ENCODE results near the gene TDRD7.

The TDRD7 gene

DNA sequence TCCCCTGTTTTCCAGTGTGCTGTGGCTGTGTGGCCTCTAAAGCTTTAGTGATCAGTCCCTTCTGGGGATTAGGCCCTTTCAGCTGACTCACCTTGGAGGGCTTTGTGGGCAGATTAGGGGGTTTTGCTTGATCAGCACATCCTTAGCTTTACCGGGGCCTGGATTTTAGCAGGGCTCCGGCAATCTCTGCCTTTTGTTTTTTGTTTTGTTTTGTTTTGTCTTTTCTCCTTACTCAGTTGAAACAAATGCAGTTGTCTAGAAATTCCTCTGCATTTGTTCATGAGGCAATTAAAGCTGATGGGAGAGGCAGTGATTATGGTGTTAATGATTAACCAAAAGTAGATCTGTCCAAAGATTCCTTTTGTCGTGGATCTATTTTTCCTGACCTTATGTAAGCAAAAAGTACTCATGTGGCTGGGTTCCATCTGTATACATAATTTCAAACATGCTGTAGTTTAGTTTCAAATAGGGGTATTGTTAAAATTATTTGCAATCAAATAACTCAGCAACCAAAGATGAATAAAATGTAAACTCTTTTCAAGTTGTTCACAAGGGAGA is 5.2 kb upstream of the TDRD7 start:
- H3K4me1 ChIP-seq (ENCODE audit: control insufficient read depth, insufficient read depth, low read length, unreplicated experiment), result no peaks in the 10 kb centered on the region
- no peak overlapping the region for H2AFZ ChIP-seq (ENCODE audit: low read length, unreplicated experiment)
- H3K27me3 ChIP-seq (ENCODE audit: insufficient read depth, low read length), result peaks cover 75% of the 10 kb centered on the region
- no peaks in the 10 kb centered on the region for H3K79me2 ChIP-seq (ENCODE audit: control insufficient read depth, insufficient read depth, low read length, unreplicated experiment)
- H3K4me3 ChIP-seq (ENCODE audit: low read depth, low read length), result no peak overlapping the region
- H3K36me3 ChIP-seq (ENCODE audit: insufficient read depth, low read length), result no peaks in the 10 kb centered on the region
- no peak overlapping the region for H3K27ac ChIP-seq (ENCODE audit: low read depth, low read length)

DNA sequence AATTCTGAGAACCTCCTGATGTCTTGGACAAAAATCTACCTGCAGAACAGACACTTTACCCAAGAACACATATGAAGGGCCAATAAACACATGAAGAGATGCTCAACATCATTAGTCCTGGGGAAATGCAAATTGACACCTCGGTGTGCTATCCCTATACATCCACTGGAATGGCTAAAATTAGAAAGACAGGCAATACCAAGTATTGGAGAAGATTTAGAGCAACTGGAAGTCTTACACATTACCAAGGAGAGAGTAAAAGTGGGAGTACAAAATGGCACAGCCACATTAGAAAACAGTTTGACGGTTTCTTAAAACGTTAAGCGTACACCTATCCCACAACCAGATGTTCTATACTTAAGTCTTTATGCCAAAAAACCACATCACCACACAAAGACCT is 3.3 kb upstream of the TDRD7 start:
- H3K27ac ChIP-seq (ENCODE audit: low read depth, low read length), result no peak overlapping the region
- no peak overlapping the region for H2AFZ ChIP-seq (ENCODE audit: low read length, unreplicated experiment)
- no peaks in the 10 kb centered on the region for H3K36me3 ChIP-seq (ENCODE audit: insufficient read depth, low read length)
- H3K4me3 ChIP-seq (ENCODE audit: low read depth, low read length), result no peak overlapping the region
- peaks cover 11% of the 10 kb centered on the region for H3K79me2 ChIP-seq (ENCODE audit: control insufficient read depth, insufficient read depth, low read length, unreplicated experiment)
- H3K27me3 ChIP-seq (ENCODE audit: insufficient read depth, low read length), result peaks cover 69% of the 10 kb centered on the region
- H3K4me1 ChIP-seq (ENCODE audit: control insufficient read depth, insufficient read depth, low read length, unreplicated experiment), result no peaks in the 10 kb centered on the region

DNA sequence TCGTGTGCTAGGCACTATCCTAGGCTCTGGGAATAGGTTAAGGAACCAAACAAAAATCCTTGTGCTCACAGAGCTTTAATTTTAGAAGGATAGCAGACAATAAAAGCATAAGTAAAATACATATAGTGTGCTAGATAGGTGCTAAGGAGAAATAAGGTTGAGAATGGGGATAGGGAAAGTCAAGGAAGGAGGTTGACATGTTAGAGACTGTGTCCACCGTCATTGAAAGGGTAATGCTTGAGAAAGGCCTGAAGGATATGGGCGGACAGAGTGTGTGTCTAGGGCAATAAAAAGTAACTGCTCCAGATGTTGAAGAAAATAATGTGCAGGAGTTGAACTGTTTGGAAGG is 482 bp upstream of the TDRD7 start:
- Histone ChIP-seq H3K36me3 (ENCODE audit: insufficient read depth, low read length) (no peaks in the 10 kb centered on the region), H3K4me1 (ENCODE audit: control insufficient read depth, insufficient read depth, low read length, unreplicated experiment) (peaks cover 5% of the 10 kb centered on the region), H3K79me2 (ENCODE audit: control insufficient read depth, insufficient read depth, low read length, unreplicated experiment) (peaks cover 35% of the 10 kb centered on the region), H2AFZ (ENCODE audit: low read length, unreplicated experiment) (peak overlapping the region; percentile 1), H3K27ac (ENCODE audit: low read depth, low read length) (no peak overlapping the region), H3K4me3 (ENCODE audit: low read depth, low read length) (peak overlapping the region; percentile 97), H3K27me3 (ENCODE audit: insufficient read depth, low read length) (peaks cover 42% of the 10 kb centered on the region)

DNA sequence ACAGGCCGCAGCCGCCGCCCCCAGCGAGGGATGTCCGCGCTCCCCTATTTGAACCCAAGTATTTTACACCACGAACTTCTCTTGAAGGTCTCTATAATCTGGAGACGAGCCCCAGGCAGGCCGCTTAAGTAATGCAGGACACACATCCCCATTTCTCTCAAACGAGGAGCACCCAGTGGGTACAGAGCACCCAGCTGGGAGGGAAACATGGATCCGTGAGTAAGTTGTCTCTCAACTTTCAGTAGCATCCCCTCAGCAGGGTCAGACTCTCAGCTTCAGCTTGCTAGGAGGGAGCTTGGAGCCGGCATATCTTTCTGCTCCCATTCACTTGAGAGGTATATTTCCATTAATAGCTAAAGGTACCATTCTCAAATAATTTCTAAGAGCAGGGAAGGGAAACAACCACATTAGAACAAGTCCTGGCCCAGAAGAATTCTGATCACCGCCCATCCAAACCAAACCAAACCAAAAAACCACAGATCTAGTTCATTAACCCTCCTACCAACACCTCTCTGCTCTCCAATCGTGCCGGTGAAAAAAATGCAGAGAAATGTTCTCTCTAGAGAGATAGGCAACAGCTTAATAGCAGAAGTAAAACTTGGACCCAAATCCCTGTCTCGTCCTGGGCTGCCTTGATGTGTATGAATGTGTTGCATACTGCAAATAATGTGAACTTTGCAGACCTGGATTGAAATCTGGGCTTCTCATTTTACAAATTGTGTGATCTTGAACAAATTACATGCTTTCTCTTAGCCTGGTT is 910 bp downstream of the TDRD7 start:
- Histone ChIP-seq H3K27me3 (ENCODE audit: insufficient read depth, low read length) (peaks cover 28% of the 10 kb centered on the region), H3K4me3 (ENCODE audit: low read depth, low read length) (peak overlapping the region; percentile 97), H3K27ac (ENCODE audit: low read depth, low read length) (no peak overlapping the region), H2AFZ (ENCODE audit: low read length, unreplicated experiment) (peak overlapping the region; percentile 92), H3K79me2 (ENCODE audit: control insufficient read depth, insufficient read depth, low read length, unreplicated experiment) (peaks cover 42% of the 10 kb centered on the region), H3K4me1 (ENCODE audit: control insufficient read depth, insufficient read depth, low read length, unreplicated experiment) (peaks cover 5% of the 10 kb centered on the region), H3K36me3 (ENCODE audit: insufficient read depth, low read length) (no peaks in the 10 kb centered on the region)

DNA sequence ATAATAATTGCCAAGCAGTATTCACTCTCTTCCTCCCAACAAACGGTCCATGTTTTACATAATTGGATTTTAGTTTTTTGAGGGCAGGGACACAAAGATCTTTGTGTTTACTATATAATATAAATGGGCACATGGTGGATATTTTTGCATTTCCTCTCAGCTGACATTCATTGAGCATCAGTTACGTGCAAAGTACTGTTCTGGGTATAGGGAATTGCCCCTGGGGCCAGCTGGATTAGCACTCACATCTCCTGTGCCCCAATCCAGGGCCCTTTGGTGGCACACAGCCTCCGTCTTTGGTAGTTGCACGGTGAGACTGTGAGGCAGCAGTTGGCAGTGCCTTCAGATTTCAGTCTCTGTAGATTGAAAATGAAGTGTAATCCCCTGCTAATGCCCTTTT is 1.6 kb downstream of the TDRD7 start:
- H3K36me3 ChIP-seq (ENCODE audit: insufficient read depth, low read length), result no peaks in the 10 kb centered on the region
- peak overlapping the region; percentile 97 for H3K4me3 ChIP-seq (ENCODE audit: low read depth, low read length)
- H3K79me2 ChIP-seq (ENCODE audit: control insufficient read depth, insufficient read depth, low read length, unreplicated experiment), result peaks cover 48% of the 10 kb centered on the region
- H3K27me3 ChIP-seq (ENCODE audit: insufficient read depth, low read length), result peaks cover 21% of the 10 kb centered on the region
- no peak overlapping the region for H2AFZ ChIP-seq (ENCODE audit: low read length, unreplicated experiment)
- H3K4me1 ChIP-seq (ENCODE audit: control insufficient read depth, insufficient read depth, low read length, unreplicated experiment), result peaks cover 5% of the 10 kb centered on the region
- no peak overlapping the region for H3K27ac ChIP-seq (ENCODE audit: low read depth, low read length)

DNA sequence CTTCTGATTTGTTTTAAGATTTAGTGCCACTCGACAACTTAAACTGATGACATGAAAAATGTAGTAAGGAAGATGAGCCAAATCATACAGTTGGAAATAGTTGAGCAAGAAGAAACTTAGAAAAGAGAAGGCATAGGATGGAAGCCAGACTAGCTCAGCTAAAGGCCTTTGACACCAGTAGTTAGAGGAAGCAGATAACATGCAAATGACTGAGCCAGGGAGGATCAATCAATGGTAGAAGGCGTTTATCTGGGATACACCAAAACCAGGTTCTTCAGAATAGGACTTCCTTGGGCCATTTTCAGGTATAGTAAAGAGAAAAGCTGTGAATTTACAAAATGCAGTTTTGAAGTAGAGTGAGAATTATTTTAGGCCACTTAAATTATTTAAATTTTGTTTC is 3.2 kb downstream of the TDRD7 start:
- H2AFZ ChIP-seq (ENCODE audit: low read length, unreplicated experiment), result no peak overlapping the region
- H3K4me3 ChIP-seq (ENCODE audit: low read depth, low read length), result no peak overlapping the region
- H3K27ac ChIP-seq (ENCODE audit: low read depth, low read length), result no peak overlapping the region
- no peaks in the 10 kb centered on the region for H3K36me3 ChIP-seq (ENCODE audit: insufficient read depth, low read length)
- H3K27me3 ChIP-seq (ENCODE audit: insufficient read depth, low read length), result peaks cover 5% of the 10 kb centered on the region
- peaks cover 21% of the 10 kb centered on the region for H3K4me1 ChIP-seq (ENCODE audit: control insufficient read depth, insufficient read depth, low read length, unreplicated experiment)
- H3K79me2 ChIP-seq (ENCODE audit: control insufficient read depth, insufficient read depth, low read length, unreplicated experiment), result peaks cover 55% of the 10 kb centered on the region

DNA sequence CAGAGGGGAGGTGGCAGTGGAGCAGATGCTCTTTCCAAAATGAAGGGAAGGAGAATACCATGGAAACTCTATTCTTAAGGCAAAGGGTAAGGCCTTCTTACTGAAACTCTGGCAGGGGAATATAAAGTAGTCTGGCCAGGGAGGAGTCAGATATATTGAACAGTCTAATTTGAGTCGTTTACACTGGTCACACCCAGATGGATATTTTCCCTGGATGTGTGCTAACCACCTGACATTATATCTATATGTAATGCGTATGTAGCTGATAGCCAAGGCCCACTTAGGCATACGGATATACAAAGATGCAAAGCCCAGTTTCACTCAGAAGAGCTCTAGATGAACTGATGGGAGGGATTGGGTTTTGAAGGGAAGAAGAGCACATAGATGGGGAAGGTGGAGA is 7.0 kb downstream of the TDRD7 start:
- Histone ChIP-seq H3K36me3 (ENCODE audit: insufficient read depth, low read length) (0 out of 2 replicates have a peak, but pooled peaks cover 4% of the 10 kb centered on the region), H3K4me3 (ENCODE audit: low read depth, low read length) (no peak overlapping the region), H3K4me1 (ENCODE audit: control insufficient read depth, insufficient read depth, low read length, unreplicated experiment) (peaks cover 21% of the 10 kb centered on the region), H3K79me2 (ENCODE audit: control insufficient read depth, insufficient read depth, low read length, unreplicated experiment) (peaks cover 68% of the 10 kb centered on the region), H3K27me3 (ENCODE audit: insufficient read depth, low read length) (no peaks in the 10 kb centered on the region), H3K27ac (ENCODE audit: low read depth, low read length) (no peak overlapping the region), H2AFZ (ENCODE audit: low read length, unreplicated experiment) (no peak overlapping the region)

DNA sequence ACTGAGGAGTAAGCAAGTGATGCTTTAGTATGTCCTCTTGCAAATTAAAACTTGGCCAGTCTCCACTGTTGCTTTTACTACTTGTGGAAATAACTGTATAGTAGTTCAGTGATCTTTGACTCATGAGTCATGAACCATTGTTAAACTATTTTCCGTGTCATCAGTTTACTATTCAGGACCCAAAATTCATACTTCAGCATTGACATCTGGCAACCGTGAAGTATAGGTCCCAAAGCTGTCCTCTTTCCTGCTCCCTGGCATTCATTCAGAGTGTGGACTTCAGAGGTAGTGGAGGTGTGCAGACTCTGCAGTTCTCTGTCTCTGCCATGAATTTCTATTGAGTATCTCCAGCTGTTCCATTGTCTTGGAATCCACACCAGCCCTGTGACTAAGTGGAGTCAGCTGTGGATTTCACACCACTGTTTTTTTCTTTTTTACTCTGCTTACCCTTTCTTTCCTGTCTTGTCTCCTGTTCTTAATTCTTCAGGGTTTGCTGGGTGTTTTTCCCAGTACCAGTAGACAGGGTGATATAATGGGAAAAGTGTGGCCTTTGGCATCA is 7.5 kb downstream of the TDRD7 start:
- Histone ChIP-seq H3K4me1 (ENCODE audit: control insufficient read depth, insufficient read depth, low read length, unreplicated experiment) (peaks cover 16% of the 10 kb centered on the region), H2AFZ (ENCODE audit: low read length, unreplicated experiment) (no peak overlapping the region), H3K79me2 (ENCODE audit: control insufficient read depth, insufficient read depth, low read length, unreplicated experiment) (peaks cover 68% of the 10 kb centered on the region), H3K36me3 (ENCODE audit: insufficient read depth, low read length) (0 out of 2 replicates have a peak, but pooled peaks cover 4% of the 10 kb centered on the region), H3K27me3 (ENCODE audit: insufficient read depth, low read length) (no peaks in the 10 kb centered on the region), H3K4me3 (ENCODE audit: low read depth, low read length) (no peak overlapping the region), H3K27ac (ENCODE audit: low read depth, low read length) (peak overlapping the region; percentile 19; the same call in 1 of the 2 replicates)

DNA sequence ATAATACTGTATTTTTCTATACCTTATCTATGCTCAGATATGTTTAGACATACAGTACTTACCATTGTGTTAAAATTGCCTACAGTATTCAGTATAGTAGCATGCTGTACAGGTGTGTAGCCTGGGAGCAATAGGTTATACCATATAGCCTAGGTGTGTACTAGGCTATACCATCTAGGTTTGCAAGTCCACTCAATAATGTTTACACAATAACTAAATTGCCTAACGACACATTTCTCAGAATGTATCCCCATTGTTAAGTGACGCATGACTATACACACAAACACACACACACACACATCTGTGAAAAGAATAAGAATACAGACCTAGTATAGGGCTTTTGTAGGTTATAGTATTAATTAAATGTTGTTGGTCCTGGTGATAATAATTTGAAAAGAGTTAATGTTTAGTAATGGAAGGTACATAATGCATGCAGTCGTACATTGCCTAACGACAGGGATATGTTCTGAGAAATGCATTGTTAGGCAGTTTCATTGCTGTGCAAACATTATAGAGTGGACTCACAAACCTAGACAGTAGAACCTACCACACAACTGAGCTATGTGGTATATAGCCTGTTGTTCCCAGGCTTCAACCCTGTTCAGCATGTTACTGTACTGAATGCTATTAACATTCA is 13.6 kb downstream of the TDRD7 start:
- no peak overlapping the region for H3K27ac ChIP-seq (ENCODE audit: low read depth, low read length)
- peaks cover 47% of the 10 kb centered on the region for H3K79me2 ChIP-seq (ENCODE audit: control insufficient read depth, insufficient read depth, low read length, unreplicated experiment)
- H2AFZ ChIP-seq (ENCODE audit: low read length, unreplicated experiment), result no peak overlapping the region
- H3K4me3 ChIP-seq (ENCODE audit: low read depth, low read length), result no peak overlapping the region
- no peaks in the 10 kb centered on the region for H3K27me3 ChIP-seq (ENCODE audit: insufficient read depth, low read length)
- peaks cover 9% of the 10 kb centered on the region for H3K36me3 ChIP-seq (ENCODE audit: insufficient read depth, low read length)
- no peaks in the 10 kb centered on the region for H3K4me1 ChIP-seq (ENCODE audit: control insufficient read depth, insufficient read depth, low read length, unreplicated experiment)

DNA sequence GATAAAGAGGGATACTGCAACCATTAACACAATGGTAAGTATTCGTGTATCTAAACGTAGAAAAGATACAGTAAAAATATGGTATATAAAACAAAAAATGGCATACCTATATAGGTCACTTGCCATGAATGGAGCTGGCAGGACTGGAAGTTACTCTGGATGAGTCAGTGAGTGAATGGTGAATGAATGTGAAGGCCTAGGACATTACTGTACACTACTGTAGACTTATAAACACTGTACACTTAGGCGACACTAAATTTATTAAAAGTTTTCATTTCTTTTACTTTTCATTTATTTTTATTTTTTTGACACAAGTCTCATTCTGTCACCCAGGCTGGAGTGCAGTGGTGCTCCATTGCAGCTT is 14.1 kb downstream of the TDRD7 start:
- peaks cover 42% of the 10 kb centered on the region for H3K79me2 ChIP-seq (ENCODE audit: control insufficient read depth, insufficient read depth, low read length, unreplicated experiment)
- no peak overlapping the region for H3K27ac ChIP-seq (ENCODE audit: low read depth, low read length)
- H2AFZ ChIP-seq (ENCODE audit: low read length, unreplicated experiment), result no peak overlapping the region
- no peaks in the 10 kb centered on the region for H3K4me1 ChIP-seq (ENCODE audit: control insufficient read depth, insufficient read depth, low read length, unreplicated experiment)
- H3K36me3 ChIP-seq (ENCODE audit: insufficient read depth, low read length), result peaks cover 9% of the 10 kb centered on the region
- no peak overlapping the region for H3K4me3 ChIP-seq (ENCODE audit: low read depth, low read length)
- H3K27me3 ChIP-seq (ENCODE audit: insufficient read depth, low read length), result no peaks in the 10 kb centered on the region

Measured in ACC112 (cell line).